OCI-LY3 (cell line): ENCODE measurements around the gene ADAMTSL4.

Experiments used
- H2AFZ ChIP-seq: fragments of 200-600, 300-600 bp; shearing (Covaris generic); 2 replicates; pipeline ENCODE4 v1.6.0; 2014; ENCODE audit warnings: antibody characterized with exemption, low read depth, low read length
- H3K27ac ChIP-seq: fragments of 200-600, 300-600 bp; sonication (generic); 2 replicates; pipeline ENCODE4 v1.5.1; 2014; ENCODE audit warnings: mild to moderate bottlenecking, low read length, moderate library complexity, mixed read lengths
- H3K27me3 ChIP-seq: fragments of 200-600, 300-600 bp; sonication (generic); 2 replicates; pipeline ENCODE4 v1.6.1; 2014; ENCODE audit warnings: low read depth, low read length, mixed read lengths
- H3K36me3 ChIP-seq: fragments of 200-600, 300-600 bp; sonication (generic); replicated peaks from 2 replicates; pipeline ENCODE3; 2014; ENCODE audit warnings: low read depth, low read length, mixed read lengths
- H3K4me1 ChIP-seq: fragments of 300-600, 200-600 bp; sonication (generic); 2 replicates; pipeline ENCODE4 v1.6.1; 2014; ENCODE audit warnings: low read length, mixed read lengths
- H3K4me2 ChIP-seq: fragments of 200-600, 300-600 bp; sonication (generic); 2 replicates; pipeline ENCODE4 v1.6.1; 2014; ENCODE audit warnings: low read length, mixed read lengths
- H3K4me3 ChIP-seq: fragments of 300-600, 200-600 bp; sonication (generic); 2 replicates; pipeline ENCODE4 v1.5.1; 2014; ENCODE audit warnings: antibody characterized with exemption, mild to moderate bottlenecking, low read length, moderate library complexity
- H3K79me2 ChIP-seq: fragments of 300-600, 200-600 bp; shearing (Covaris generic); 2 replicates; pipeline ENCODE4 v1.6.1; 2014; ENCODE audit warnings: mild to moderate bottlenecking, low read length, mixed read lengths
- H3K9ac ChIP-seq: fragments of 300-600, 200-600 bp; shearing (Covaris generic); 2 replicates; pipeline ENCODE4 v1.6.0; 2014; ENCODE audit warnings: mild to moderate bottlenecking, low read length, moderate library complexity
- H3K9me3 ChIP-seq: fragments of 200-600, 300-600 bp; shearing (Covaris generic); 2 replicates; pipeline ENCODE4 v1.6.1; 2014; ENCODE audit warnings: low read length, mixed read lengths; ENCODE audit not compliant: insufficient read depth
- H4K20me1 ChIP-seq: fragments of 200-600, 300-600 bp; sonication (generic); 2 replicates; pipeline ENCODE4 v1.6.1; 2016; ENCODE audit warnings: low read length, mixed read lengths; ENCODE audit not compliant: insufficient read depth
- EZH2phosphoT487 ChIP-seq: fragments of 200-600 bp; shearing (Covaris generic); IDR thresholded peaks from 2 replicates; pipeline ENCODE4 v1.6.1; 2018; ENCODE audit warnings: antibody characterized with exemption, mixed run types, low read depth
- TF ChIP-seq, protein P1 (sequence below): fragments of 200-600, 300-600 bp; sonication (generic); IDR thresholded peaks from 2 replicates; pipeline ENCODE4 v1.5.1; 2014; ENCODE audit warnings: antibody characterized with exemption, low read length, low read depth

Gene ADAMTSL4

GRCh38 chr1:150551051-150551783 is 2.0 kb downstream of the ADAMTSL4 start:
- TF ChIP-seq, protein P1, sequence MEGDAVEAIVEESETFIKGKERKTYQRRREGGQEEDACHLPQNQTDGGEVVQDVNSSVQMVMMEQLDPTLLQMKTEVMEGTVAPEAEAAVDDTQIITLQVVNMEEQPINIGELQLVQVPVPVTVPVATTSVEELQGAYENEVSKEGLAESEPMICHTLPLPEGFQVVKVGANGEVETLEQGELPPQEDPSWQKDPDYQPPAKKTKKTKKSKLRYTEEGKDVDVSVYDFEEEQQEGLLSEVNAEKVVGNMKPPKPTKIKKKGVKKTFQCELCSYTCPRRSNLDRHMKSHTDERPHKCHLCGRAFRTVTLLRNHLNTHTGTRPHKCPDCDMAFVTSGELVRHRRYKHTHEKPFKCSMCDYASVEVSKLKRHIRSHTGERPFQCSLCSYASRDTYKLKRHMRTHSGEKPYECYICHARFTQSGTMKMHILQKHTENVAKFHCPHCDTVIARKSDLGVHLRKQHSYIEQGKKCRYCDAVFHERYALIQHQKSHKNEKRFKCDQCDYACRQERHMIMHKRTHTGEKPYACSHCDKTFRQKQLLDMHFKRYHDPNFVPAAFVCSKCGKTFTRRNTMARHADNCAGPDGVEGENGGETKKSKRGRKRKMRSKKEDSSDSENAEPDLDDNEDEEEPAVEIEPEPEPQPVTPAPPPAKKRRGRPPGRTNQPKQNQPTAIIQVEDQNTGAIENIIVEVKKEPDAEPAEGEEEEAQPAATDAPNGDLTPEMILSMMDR: no peak
- no peak for TF ChIP-seq EZH2phosphoT487

DNA sequence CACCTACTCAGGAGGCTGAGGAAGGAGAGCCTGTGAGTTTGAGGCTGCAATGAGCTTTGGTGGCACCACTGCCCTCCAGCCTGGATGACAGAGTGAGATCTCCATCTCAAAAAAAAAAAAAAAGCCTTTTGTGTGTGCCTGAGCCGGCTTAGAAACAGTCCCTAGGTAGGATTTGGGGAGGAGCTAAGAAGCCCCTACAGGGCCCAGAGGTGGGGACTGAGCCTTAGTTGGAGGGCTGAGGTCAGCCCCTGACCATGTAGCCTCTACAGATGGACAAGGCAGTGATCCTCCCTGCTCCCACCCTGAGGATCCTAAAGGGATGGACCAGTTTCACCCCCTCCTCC is 2.5 kb downstream of the ADAMTSL4 start:
- no peak overlapping the region for H3K9ac ChIP-seq
- H2AFZ ChIP-seq: no peak overlapping the region
- H3K27me3 ChIP-seq: peaks cover 23% of the 10 kb centered on the region
- no peaks in the 10 kb centered on the region for H4K20me1 ChIP-seq
- H3K27ac ChIP-seq: no peak overlapping the region
- no peaks in the 10 kb centered on the region for H3K79me2 ChIP-seq
- H3K4me1 ChIP-seq: peaks cover 11% of the 10 kb centered on the region
- H3K4me3 ChIP-seq: no peak overlapping the region
- H3K9me3 ChIP-seq: no peaks in the 10 kb centered on the region
- H3K4me2 ChIP-seq: no peak overlapping the region
- H3K36me3 ChIP-seq: no peaks in the 10 kb centered on the region
- TF ChIP-seq, protein P1: no peak
- no peak for TF ChIP-seq EZH2phosphoT487

More at GRCh38 chr1:150551051-150551783, 2.0 kb downstream of the ADAMTSL4 start:
- Histone ChIP-seq H3K4me2 (no peak overlapping the region), H3K36me3 (no peaks in the 10 kb centered on the region), H3K4me1 (peaks cover 11% of the 10 kb centered on the region), H3K9me3 (no peaks in the 10 kb centered on the region), H3K9ac (no peak overlapping the region), H3K27ac (no peak overlapping the region), H3K27me3 (peaks cover 23% of the 10 kb centered on the region), H4K20me1 (no peaks in the 10 kb centered on the region), H3K4me3 (no peak overlapping the region), H2AFZ (no peak overlapping the region), H3K79me2 (no peaks in the 10 kb centered on the region)

GRCh38 chr1:150552128-150552910 is 3.1 kb downstream of the ADAMTSL4 start:
- Histone ChIP-seq H3K9me3 (no peaks in the 10 kb centered on the region), H3K27ac (no peak overlapping the region), H2AFZ (no peak overlapping the region), H3K4me3 (no peak overlapping the region), H3K4me2 (no peak overlapping the region), H3K4me1 (peaks cover 11% of the 10 kb centered on the region), H3K36me3 (no peaks in the 10 kb centered on the region), H4K20me1 (no peaks in the 10 kb centered on the region), H3K79me2 (no peaks in the 10 kb centered on the region), H3K9ac (no peak overlapping the region), H3K27me3 (peaks cover 23% of the 10 kb centered on the region)
- TF ChIP-seq, protein P1: no peak
- TF ChIP-seq EZH2phosphoT487: no peak

- no peaks in the 10 kb centered on the region for H4K20me1 ChIP-seq
- no peaks in the 10 kb centered on the region for H3K36me3 ChIP-seq
- no peaks in the 10 kb centered on the region for H3K9me3 ChIP-seq
- no peak for TF ChIP-seq EZH2phosphoT487
- TF ChIP-seq, protein P1: no peak
- no peak overlapping the region for H3K4me2 ChIP-seq
- H3K27ac ChIP-seq: no peak overlapping the region
- H2AFZ ChIP-seq: no peak overlapping the region
- no peak overlapping the region for H3K4me3 ChIP-seq
- peaks cover 11% of the 10 kb centered on the region for H3K4me1 ChIP-seq
- H3K79me2 ChIP-seq: no peaks in the 10 kb centered on the region
- no peak overlapping the region for H3K9ac ChIP-seq
- H3K27me3 ChIP-seq: peaks cover 23% of the 10 kb centered on the region
Observed at GRCh38 chr1:150552911-150553289, 3.7 kb downstream of the ADAMTSL4 start.
